Right lobe of liver (tissue), 4 donors: ENCODE measurements around the gene ROM1.
A peak's percentile ranks its signal among the peaks of the same experiment; 100 is the strongest.

Experiments
- POLR2A ChIP-seq: fragments of 450-650 bp; IDR thresholded peaks from one replicate; pipeline ENCODE4 v1.6.1; 2017; ENCODE audit warnings: antibody characterized with exemption, mild to moderate bottlenecking
- TF ChIP-seq, protein P1 (sequence below), 4 donors: fragments of 200-600 bp in 3 of 4; fragments of 450-650 bp in 1 of 4; IDR thresholded peaks; one replicate each; pipeline versions ENCODE4 v1.5.1 to v1.8.0; 2016 to 2022; ENCODE audit warnings: antibody characterized with exemption in 4 of 4, mild to moderate bottlenecking in 2 of 4
- donor health status: DM: no; HTN: no; CAD: no.
- donor health status: DM: no; HTN: no; CAD: no.
- donor health status: DM: no; HTN: yes; CAD: no.

DNA sequence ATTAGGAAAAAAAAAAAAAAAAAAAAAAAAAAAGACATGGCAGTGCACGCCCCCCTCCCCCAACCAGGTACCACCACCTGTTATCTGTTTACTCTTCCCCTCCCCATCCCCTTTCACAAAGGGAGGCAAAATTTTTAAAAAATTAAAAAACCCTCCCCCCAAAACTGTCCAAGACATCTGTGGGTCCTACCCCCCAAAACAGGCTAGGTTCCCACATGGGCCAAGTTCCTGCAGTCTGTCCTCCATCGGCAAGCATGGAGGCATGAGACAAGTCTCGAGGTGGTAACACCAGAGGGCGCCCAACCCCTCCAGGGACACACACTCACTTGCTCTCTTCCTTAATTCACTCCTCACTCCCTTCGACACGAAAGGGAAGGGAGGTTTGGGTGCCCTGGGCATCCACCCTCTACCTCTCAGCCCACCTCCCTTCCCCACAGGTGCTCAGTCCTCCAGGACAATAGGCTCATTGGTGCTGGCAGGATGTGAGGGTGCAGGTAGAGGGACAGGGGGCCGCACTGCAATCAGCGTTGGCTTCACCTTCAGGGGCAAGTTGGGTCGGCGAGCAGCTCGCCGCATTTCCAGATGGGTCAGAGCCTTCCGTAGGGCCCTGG lies 19.5 kb upstream of the ROM1 start:
- no peak for TF ChIP-seq POLR2A
- TF ChIP-seq, protein P1, sequence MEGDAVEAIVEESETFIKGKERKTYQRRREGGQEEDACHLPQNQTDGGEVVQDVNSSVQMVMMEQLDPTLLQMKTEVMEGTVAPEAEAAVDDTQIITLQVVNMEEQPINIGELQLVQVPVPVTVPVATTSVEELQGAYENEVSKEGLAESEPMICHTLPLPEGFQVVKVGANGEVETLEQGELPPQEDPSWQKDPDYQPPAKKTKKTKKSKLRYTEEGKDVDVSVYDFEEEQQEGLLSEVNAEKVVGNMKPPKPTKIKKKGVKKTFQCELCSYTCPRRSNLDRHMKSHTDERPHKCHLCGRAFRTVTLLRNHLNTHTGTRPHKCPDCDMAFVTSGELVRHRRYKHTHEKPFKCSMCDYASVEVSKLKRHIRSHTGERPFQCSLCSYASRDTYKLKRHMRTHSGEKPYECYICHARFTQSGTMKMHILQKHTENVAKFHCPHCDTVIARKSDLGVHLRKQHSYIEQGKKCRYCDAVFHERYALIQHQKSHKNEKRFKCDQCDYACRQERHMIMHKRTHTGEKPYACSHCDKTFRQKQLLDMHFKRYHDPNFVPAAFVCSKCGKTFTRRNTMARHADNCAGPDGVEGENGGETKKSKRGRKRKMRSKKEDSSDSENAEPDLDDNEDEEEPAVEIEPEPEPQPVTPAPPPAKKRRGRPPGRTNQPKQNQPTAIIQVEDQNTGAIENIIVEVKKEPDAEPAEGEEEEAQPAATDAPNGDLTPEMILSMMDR (IDR thresholded peaks at IDR 0.05): peak; percentile 41 to 65 (median 62)
